Measurements from ENCODE around the gene LMAN1. TPM values are rescaled to one million over a fixed set of nuclear protein-coding genes. Genes with fewer than 3 reads are reported as not detected.

The LMAN1 gene
- total RNA-seq, 1 donor from 2014 or later, result 78.2 TPM

- TF ChIP-seq CTCF (conservative IDR thresholded peaks at IDR 0.05; ENCODE audit: low read depth, low read length), result peak; percentile 87
- H3K4me3 ChIP-seq (ENCODE audit: low read depth, low read length), result peak overlapping the region; percentile 41
- DNase-seq (ENCODE audit: low read depth), result peak; percentile 7
Observed at GRCh38 chr18:59308248-59308937, 50.7 kb downstream of the LMAN1 start.

GRCh38 chr18:59306640-59307039 is 52.4 kb downstream of the LMAN1 start:
- no peak for TF ChIP-seq CTCF (conservative IDR thresholded peaks at IDR 0.05; ENCODE audit: low read depth, low read length)
- no peak for DNase-seq (ENCODE audit: low read depth)
- no peak overlapping the region for H3K4me3 ChIP-seq (ENCODE audit: low read depth, low read length)

GRCh38 chr18:59305295-59305694 is 53.8 kb downstream of the LMAN1 start:
- H3K4me3 ChIP-seq (ENCODE audit: low read depth, low read length), result no peak overlapping the region
- no peak for DNase-seq (ENCODE audit: low read depth)
- TF ChIP-seq CTCF (conservative IDR thresholded peaks at IDR 0.05; ENCODE audit: low read depth, low read length), result no peak

GRCh38 chr18:59303656-59304195 is 55.3 kb downstream of the LMAN1 start:
- no peak for TF ChIP-seq CTCF (conservative IDR thresholded peaks at IDR 0.05; ENCODE audit: low read depth, low read length)
- H3K4me3 ChIP-seq (ENCODE audit: low read depth, low read length), result no peak overlapping the region
- DNase-seq (ENCODE audit: low read depth), result no peak

- TF ChIP-seq CTCF (conservative IDR thresholded peaks at IDR 0.05; ENCODE audit: low read depth, low read length), result no peak
Observed at GRCh38 chr18:59303006-59303405, 56.1 kb downstream of the LMAN1 start.

GRCh38 chr18:59301929-59302328 is 57.1 kb downstream of the LMAN1 start:
- TF ChIP-seq CTCF (conservative IDR thresholded peaks at IDR 0.05; ENCODE audit: low read depth, low read length), result no peak
- DNase-seq (ENCODE audit: low read depth), result no peak
- no peak overlapping the region for H3K4me3 ChIP-seq (ENCODE audit: low read depth, low read length)

More at GRCh38 chr18:59303006-59303405, 56.1 kb downstream of the LMAN1 start:
- no peak for DNase-seq (ENCODE audit: low read depth)
- H3K4me3 ChIP-seq (ENCODE audit: low read depth, low read length), result no peak overlapping the region

All from epithelial cell of proximal tubule (primary cell).